H9 (cell line): ENCODE results near the gene HAGH. TPM values are rescaled to one million over a fixed set of nuclear protein-coding genes. Genes with fewer than 3 reads are reported as not detected.

ENCODE experiments used
- DNase-seq: peaks from one replicate; pipeline ENCODE4 v3.0.0-alpha.2; 2017
- H2AFZ ChIP-seq: one replicate; pipeline ENCODE4 v1.6.1; 2013; ENCODE audit warnings: mild to moderate bottlenecking, low read length, control low read depth, moderate library complexity
- H2AK5ac ChIP-seq: 2 replicates; pipeline ENCODE4 v1.6.1; 2013; ENCODE audit warnings: low read length, control low read depth, mixed read lengths; ENCODE audit not compliant: insufficient read length
- H2BK120ac ChIP-seq: one replicate; pipeline ENCODE4 v1.6.1; 2013; ENCODE audit warnings: low read depth, mild to moderate bottlenecking, low read length, control low read depth, inconsistent platforms; ENCODE audit not compliant: poor library complexity, severe bottlenecking
- H2BK12ac ChIP-seq: 2 replicates; pipeline ENCODE4 v1.6.1; 2013; ENCODE audit warnings: low read length, control low read depth, mixed read lengths, low read depth; ENCODE audit not compliant: insufficient read length
- H2BK15ac ChIP-seq: 2 replicates; pipeline ENCODE4 v1.6.1; 2013; ENCODE audit warnings: low read depth, low read length, control low read depth
- H2BK20ac ChIP-seq: one replicate; pipeline ENCODE4 v1.6.1; 2013; ENCODE audit warnings: low read depth, mild to moderate bottlenecking, low read length, control low read depth, inconsistent platforms; ENCODE audit not compliant: poor library complexity, severe bottlenecking
- H2BK5ac ChIP-seq: 2 replicates; pipeline ENCODE4 v1.6.1; 2013; ENCODE audit warnings: low read length, control low read depth, mixed read lengths; ENCODE audit not compliant: insufficient read length
- H3K14ac ChIP-seq: 2 replicates; pipeline ENCODE4 v1.6.1; 2013; ENCODE audit warnings: low read length, control low read depth; ENCODE audit not compliant: insufficient read depth
- H3K18ac ChIP-seq: 2 replicates; pipeline ENCODE4 v1.6.1; 2013; ENCODE audit warnings: low read depth, mild to moderate bottlenecking, mixed read lengths, low read length, control low read depth; ENCODE audit not compliant: insufficient read length
- H3K23ac ChIP-seq: 2 replicates; pipeline ENCODE4 v1.6.1; 2013; ENCODE audit warnings: low read length, control low read depth, mixed read lengths, low read depth; ENCODE audit not compliant: insufficient read length
- H3K23me2 ChIP-seq: 2 replicates; pipeline ENCODE4 v1.6.1; 2013; ENCODE audit warnings: low read depth, mild to moderate bottlenecking, mixed read lengths, low read length, control low read depth; ENCODE audit not compliant: insufficient read length, poor library complexity, severe bottlenecking
- H3K27ac ChIP-seq: 2 replicates; pipeline ENCODE4 v1.5.1; 2013; ENCODE audit warnings: low read length, control low read depth, mixed read lengths, low read depth; ENCODE audit not compliant: insufficient read length
- H3K27me3 ChIP-seq: 2 replicates; pipeline ENCODE4 v1.6.1; 2013; ENCODE audit warnings: low read length, control low read depth, inconsistent platforms; ENCODE audit not compliant: insufficient read depth
- H3K4ac ChIP-seq: 2 replicates; pipeline ENCODE4 v1.6.1; 2013; ENCODE audit warnings: low read depth, mild to moderate bottlenecking, control low read depth, inconsistent platforms, low read length, moderate library complexity
- H3K4me1 ChIP-seq: 2 replicates; pipeline ENCODE4 v1.6.1; 2013; ENCODE audit warnings: low read length, control low read depth, inconsistent platforms; ENCODE audit not compliant: insufficient read depth
- H3K4me2 ChIP-seq: 2 replicates; pipeline ENCODE4 v1.6.1; 2013; ENCODE audit warnings: low read length, control low read depth, mixed read lengths; ENCODE audit not compliant: insufficient read length, insufficient read depth
- H3K56ac ChIP-seq: 2 replicates; pipeline ENCODE4 v1.6.1; 2013; ENCODE audit warnings: low read depth, mild to moderate bottlenecking, mixed read lengths, low read length, control low read depth; ENCODE audit not compliant: insufficient read length
- H3K79me1 ChIP-seq: 2 replicates; pipeline ENCODE4 v1.6.1; 2013; ENCODE audit warnings: low read depth, mild to moderate bottlenecking, moderate library complexity, low read length, control low read depth, inconsistent platforms; ENCODE audit not compliant: insufficient read depth, poor library complexity, severe bottlenecking
- H3K79me2 ChIP-seq: 2 replicates; pipeline ENCODE4 v1.6.1; 2013; ENCODE audit warnings: low read length, control low read depth, inconsistent platforms; ENCODE audit not compliant: insufficient read depth
- H3K9ac ChIP-seq: 2 replicates; pipeline ENCODE4 v1.6.1; 2013; ENCODE audit warnings: low read length, control low read depth, mixed read lengths; ENCODE audit not compliant: insufficient read length; ENCODE audit errors: extremely low read depth
- H3K9me3 ChIP-seq: one replicate; pipeline ENCODE4 v1.6.1; 2013; ENCODE audit warnings: low read depth, low read length, inconsistent platforms; ENCODE audit not compliant: control insufficient read depth
- H3T11ph ChIP-seq: one replicate; pipeline ENCODE4 v1.6.1; 2013; ENCODE audit warnings: mild to moderate bottlenecking, low read length, control low read depth, inconsistent platforms
- H4K20me1 ChIP-seq: one replicate; pipeline ENCODE4 v1.6.1; 2013; ENCODE audit not compliant: control insufficient read depth, insufficient read length, insufficient read depth
- H4K5ac ChIP-seq: 2 replicates; pipeline ENCODE4 v1.6.1; 2013; ENCODE audit warnings: low read depth, mild to moderate bottlenecking, mixed read lengths, low read length, control low read depth; ENCODE audit not compliant: insufficient read length
- H4K8ac ChIP-seq: replicated peaks from 2 replicates; pipeline ENCODE4 v1.6.1; 2013; ENCODE audit warnings: low read length, control low read depth, mixed read lengths, low read depth; ENCODE audit not compliant: insufficient read length
- H4K91ac ChIP-seq: 2 replicates; pipeline ENCODE4 v1.6.1; 2013; ENCODE audit warnings: low read depth, mild to moderate bottlenecking, moderate library complexity, mixed read lengths, low read length, control low read depth; ENCODE audit not compliant: insufficient read length
- H3K27ac Mint-ChIP-seq, 3 experiments: 2 replicates in 2 of 3; 3 replicates in 1 of 3; pipeline ENCODE4 v1.8.0; 2020 to 2021; ENCODE audit warnings: mixed read lengths in 3 of 3, mild to moderate bottlenecking in 1 of 3, moderate library complexity in 1 of 3
- H3K27me3 Mint-ChIP-seq: 2 replicates; pipeline ENCODE4 v1.8.0; 2021; ENCODE audit warnings: low read depth, mild to moderate bottlenecking, moderate library complexity, mixed read lengths
- H3K36me3 Mint-ChIP-seq, 3 experiments: 2 replicates in 2 of 3; 3 replicates in 1 of 3; pipeline ENCODE4 v1.8.0; 2020 to 2021; ENCODE audit warnings: low read depth in 3 of 3, mixed read lengths in 3 of 3; ENCODE audit not compliant: insufficient read depth in 1 of 3
- H3K4me1 Mint-ChIP-seq, 2 experiments: 2 replicates each; pipeline ENCODE4 v1.8.0; 2020; ENCODE audit warnings: mixed read lengths in 2 of 2
- H3K4me3 Mint-ChIP-seq, 2 experiments: 2 replicates in 1 of 2; 3 replicates in 1 of 2; pipeline ENCODE4 v1.8.0; 2020 to 2021; ENCODE audit warnings: mild to moderate bottlenecking in 2 of 2, mixed read lengths in 2 of 2, moderate library complexity in 1 of 2
- H3K9me3 Mint-ChIP-seq, 2 experiments: 2 replicates in 1 of 2; 3 replicates in 1 of 2; pipeline ENCODE4 v1.8.0; 2020; ENCODE audit warnings: mild to moderate bottlenecking in 2 of 2, mixed read lengths in 2 of 2, moderate library complexity in 1 of 2
- WGBS: extraction: QIAGEN DNeasy Blood & Tissue Kit; methylation state at CpG from one replicate; pipeline ENCODE4 v1.1.7; 2013; ENCODE audit warnings: missing lambda C conversion rate, low lambda C conversion rate, mixed read lengths; ENCODE audit not compliant: insufficient read length; ENCODE audit errors: extremely low coverage; 5-methylcytosine and 5-hydroxymethylcytosine counted together
- total RNA-seq: library from RNA; stranded (reverse); gene quantifications from 2 replicates; pipeline ENCODE4 v1.2.1, GENCODE V29; 2021
- TF ChIP-seq, protein P1 (sequence below): fragments of 200-600 bp; sonication (generic); conservative IDR thresholded peaks from 3 replicates; pipeline ENCODE4 v1.8.0; 2021; ENCODE audit warnings: antibody characterized with exemption, mild to moderate bottlenecking

HAGH gene
- total RNA-seq, 1 experiment from 2014 or later, result 30.0 TPM

DNA sequence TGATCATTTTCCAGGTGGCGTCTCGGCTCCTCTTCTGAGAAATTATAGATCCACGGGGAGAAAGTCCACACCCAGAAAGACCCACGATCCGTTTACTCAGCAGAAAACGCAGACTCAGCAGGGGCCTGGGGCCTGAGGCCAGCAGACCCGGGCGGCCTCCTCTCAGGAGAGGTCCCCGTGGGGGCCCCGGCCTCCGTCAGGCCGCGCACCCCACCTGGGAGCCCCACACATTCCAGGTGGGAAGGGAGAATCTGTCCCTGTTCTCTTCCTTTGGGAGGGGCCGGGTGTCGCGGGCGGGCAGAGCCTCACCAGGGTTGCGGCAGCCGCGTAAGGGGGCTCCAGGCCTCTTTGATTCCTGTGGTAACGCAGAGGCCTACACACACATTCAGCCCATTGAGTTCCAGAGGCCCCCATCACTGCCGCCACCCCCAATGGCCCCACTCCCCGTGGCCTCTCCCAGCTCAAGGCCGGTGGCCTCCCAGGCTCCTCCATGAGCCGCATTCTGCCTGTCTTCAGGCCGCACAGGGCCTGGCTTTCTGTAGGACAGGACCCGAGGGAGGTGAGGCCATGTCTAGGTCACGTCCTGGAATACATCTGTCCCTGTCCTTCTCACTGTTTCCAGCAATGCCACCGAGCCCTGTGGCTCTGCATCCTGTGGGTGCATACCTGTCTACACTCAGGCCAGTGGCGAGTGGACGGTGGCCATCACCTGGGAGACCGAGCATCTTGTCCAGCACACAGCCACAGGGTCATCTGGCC, 31.5 kb downstream of the HAGH start:
- no peak for DNase-seq
- H3K27ac Mint-ChIP-seq, result no peak overlapping the region
- H3K56ac ChIP-seq, result no peak overlapping the region

More for the DNA sequence above, 31.5 kb downstream of the HAGH start:
- H2BK20ac ChIP-seq, result no peak overlapping the region
- no peak overlapping the region for H2BK120ac ChIP-seq
- no peak overlapping the region for H2BK15ac ChIP-seq
- H3K14ac ChIP-seq, result no peak overlapping the region
- H3K36me3 Mint-ChIP-seq, result peaks cover 16 to 27% (median 21%) of the 10 kb centered on the region in 3 experiments
- H3K27me3 ChIP-seq, result no peaks in the 10 kb centered on the region
- no peak overlapping the region for H4K91ac ChIP-seq
- H3K23me2 ChIP-seq, result no peaks in the 10 kb centered on the region
- no peak overlapping the region for H4K8ac ChIP-seq
- no peaks in the 10 kb centered on the region for H3K4me1 ChIP-seq
- no peak overlapping the region for H3K23ac ChIP-seq
- H3K18ac ChIP-seq, result no peak overlapping the region
- no peak overlapping the region for H3K4me2 ChIP-seq
- no peak overlapping the region for H3K4ac ChIP-seq
- H3K27me3 Mint-ChIP-seq, result no peaks in the 10 kb centered on the region
- TF ChIP-seq, protein P1, sequence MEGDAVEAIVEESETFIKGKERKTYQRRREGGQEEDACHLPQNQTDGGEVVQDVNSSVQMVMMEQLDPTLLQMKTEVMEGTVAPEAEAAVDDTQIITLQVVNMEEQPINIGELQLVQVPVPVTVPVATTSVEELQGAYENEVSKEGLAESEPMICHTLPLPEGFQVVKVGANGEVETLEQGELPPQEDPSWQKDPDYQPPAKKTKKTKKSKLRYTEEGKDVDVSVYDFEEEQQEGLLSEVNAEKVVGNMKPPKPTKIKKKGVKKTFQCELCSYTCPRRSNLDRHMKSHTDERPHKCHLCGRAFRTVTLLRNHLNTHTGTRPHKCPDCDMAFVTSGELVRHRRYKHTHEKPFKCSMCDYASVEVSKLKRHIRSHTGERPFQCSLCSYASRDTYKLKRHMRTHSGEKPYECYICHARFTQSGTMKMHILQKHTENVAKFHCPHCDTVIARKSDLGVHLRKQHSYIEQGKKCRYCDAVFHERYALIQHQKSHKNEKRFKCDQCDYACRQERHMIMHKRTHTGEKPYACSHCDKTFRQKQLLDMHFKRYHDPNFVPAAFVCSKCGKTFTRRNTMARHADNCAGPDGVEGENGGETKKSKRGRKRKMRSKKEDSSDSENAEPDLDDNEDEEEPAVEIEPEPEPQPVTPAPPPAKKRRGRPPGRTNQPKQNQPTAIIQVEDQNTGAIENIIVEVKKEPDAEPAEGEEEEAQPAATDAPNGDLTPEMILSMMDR, result no peak
- no peaks in the 10 kb centered on the region for H3K79me2 ChIP-seq
- H2AK5ac ChIP-seq, result no peak overlapping the region
- no peaks in the 10 kb centered on the region for H3K4me1 Mint-ChIP-seq
- no peak overlapping the region for H3K9ac ChIP-seq
- WGBS, result no CpG with 5 or more reads among the region's 32 CpGs
- H4K5ac ChIP-seq, result no peak overlapping the region
- H3K79me1 ChIP-seq, result no peaks in the 10 kb centered on the region
- peaks cover 7% of the 10 kb centered on the region for H3K9me3 ChIP-seq
- no peaks in the 10 kb centered on the region for H4K20me1 ChIP-seq
- no peak overlapping the region for H3K27ac ChIP-seq
- no peak overlapping the region; a peak in 2 of 5 replicates for H3K4me3 Mint-ChIP-seq
- no peak overlapping the region for H3T11ph ChIP-seq
- no peak overlapping the region for H2AFZ ChIP-seq
- no peak overlapping the region for H2BK5ac ChIP-seq
- H3K9me3 Mint-ChIP-seq, result peaks cover 32 to 34% of the 10 kb centered on the region in 2 experiments
- H2BK12ac ChIP-seq, result no peak overlapping the region
